Fibroblast of mammary gland (primary cell): ENCODE measurements around the gene STAB1.

Source experiments
- DNase-seq: peaks from one replicate; pipeline ENCODE4 v3.0.0-alpha.2; 2010; ENCODE audit warnings: low read depth
- H3K4me3 ChIP-seq: 2 replicates; pipeline ENCODE4 v1.5.1; 2011; ENCODE audit warnings: low read depth, mild to moderate bottlenecking, low read length, moderate library complexity; ENCODE audit not compliant: control insufficient read depth
- TF ChIP-seq, protein P1 (sequence below): conservative IDR thresholded peaks from 2 replicates; pipeline ENCODE4 v1.5.1; 2011; ENCODE audit warnings: low read depth, low read length, inconsistent platforms; ENCODE audit not compliant: control insufficient read depth, insufficient read depth

STAB1 gene

DNA sequence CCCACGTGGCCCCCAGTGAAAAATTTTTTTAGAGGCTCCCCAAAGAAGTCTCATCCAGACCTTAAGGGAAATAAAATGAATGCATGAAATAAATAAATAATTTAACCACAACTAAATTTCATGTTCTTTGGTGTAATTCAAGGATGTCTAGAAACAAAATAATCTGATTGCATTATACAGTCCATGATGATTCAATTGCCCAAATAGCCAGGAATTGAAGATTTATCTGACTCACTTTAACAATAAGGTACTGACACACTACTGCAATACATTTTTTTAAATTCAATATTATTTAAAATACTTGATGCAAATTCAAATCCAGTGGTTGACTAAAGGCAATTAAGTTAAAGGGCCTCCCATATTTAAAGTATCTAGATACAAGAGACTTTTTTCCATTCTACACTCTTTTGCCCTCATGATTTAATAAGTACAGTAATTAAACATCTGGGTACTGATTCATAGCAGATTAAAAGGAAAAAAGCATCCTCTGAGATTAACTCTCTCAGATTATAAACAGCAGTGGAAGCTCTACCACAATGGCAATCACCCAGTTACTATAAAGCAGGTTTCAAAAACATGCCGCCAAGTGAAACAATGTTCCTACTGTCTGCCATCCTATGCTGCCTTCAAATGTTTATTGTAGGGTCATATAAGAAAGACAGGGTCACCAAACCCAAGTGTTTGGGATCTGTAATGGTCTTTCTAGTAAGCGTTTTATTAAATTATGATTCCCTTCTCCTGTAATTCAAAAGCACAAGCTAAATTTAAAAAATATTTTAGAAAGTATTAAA lies 51.2 kb downstream of the STAB1 start:
- peak; percentile 41 for DNase-seq
- H3K4me3 ChIP-seq = no peak overlapping the region
- TF ChIP-seq, protein P1, sequence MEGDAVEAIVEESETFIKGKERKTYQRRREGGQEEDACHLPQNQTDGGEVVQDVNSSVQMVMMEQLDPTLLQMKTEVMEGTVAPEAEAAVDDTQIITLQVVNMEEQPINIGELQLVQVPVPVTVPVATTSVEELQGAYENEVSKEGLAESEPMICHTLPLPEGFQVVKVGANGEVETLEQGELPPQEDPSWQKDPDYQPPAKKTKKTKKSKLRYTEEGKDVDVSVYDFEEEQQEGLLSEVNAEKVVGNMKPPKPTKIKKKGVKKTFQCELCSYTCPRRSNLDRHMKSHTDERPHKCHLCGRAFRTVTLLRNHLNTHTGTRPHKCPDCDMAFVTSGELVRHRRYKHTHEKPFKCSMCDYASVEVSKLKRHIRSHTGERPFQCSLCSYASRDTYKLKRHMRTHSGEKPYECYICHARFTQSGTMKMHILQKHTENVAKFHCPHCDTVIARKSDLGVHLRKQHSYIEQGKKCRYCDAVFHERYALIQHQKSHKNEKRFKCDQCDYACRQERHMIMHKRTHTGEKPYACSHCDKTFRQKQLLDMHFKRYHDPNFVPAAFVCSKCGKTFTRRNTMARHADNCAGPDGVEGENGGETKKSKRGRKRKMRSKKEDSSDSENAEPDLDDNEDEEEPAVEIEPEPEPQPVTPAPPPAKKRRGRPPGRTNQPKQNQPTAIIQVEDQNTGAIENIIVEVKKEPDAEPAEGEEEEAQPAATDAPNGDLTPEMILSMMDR = no peak

DNA sequence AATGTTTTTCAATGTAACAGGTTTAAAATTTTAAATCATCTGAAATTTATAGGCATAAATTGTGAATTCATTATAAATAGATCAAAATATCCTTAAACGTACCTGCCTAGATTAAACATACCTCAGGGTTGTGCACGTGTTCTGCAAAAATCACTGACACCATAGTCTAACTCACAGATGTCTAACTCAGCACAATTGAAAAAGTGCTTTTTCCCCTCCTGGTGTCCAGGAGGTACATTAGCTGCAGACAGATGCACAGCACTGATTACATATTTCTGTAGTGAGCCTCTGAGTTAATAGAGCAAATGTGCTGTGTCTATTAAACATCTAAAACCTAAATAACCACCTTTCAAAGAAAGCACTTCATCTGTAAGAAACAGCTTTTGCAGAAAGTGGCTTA lies 52.0 kb downstream of the STAB1 start:
- TF ChIP-seq, protein P1 = no peak
- no peak overlapping the region for H3K4me3 ChIP-seq
- no peak for DNase-seq

DNA sequence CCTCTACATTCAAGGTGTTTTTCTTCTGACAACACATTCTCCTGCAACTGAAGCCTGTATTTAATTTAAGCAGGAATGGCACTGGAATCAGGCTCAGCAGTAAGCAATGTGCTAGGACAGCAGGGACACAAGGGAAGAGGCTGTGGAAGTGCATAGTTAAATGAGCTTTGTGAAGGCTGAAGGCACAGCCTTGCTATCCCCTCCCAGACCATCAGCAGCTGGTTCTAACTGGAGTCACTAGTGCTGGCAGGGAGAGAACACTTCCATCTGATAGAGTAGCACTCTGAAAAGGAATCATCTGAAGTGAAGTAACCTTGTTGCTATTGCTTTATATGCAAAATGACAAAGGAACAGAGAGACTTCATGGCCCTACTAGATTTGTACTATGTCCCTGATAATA lies 56.0 kb downstream of the STAB1 start:
- TF ChIP-seq, protein P1 = no peak
- no peak overlapping the region for H3K4me3 ChIP-seq
- no peak for DNase-seq

DNA sequence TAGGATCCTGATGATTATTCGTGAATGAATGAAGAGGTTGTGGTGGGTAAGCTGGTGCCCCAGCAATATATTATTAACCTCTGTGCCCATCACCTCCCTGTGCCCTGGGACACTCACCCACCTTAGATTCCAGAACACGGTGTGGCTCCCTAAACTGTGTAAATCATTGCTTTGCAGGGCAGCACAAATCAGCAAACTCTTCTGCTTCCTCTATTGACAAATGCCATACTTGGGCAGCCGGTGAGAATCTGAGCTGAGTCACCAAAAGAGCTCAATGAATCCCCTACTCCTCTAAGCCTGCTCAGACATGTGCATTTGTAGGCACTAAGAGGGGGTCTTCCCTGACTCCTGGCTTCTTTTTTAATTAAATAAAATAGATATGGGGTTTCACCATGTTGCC lies 57.0 kb downstream of the STAB1 start:
- TF ChIP-seq, protein P1 = no peak
- H3K4me3 ChIP-seq = no peak overlapping the region
- DNase-seq = no peak

DNA sequence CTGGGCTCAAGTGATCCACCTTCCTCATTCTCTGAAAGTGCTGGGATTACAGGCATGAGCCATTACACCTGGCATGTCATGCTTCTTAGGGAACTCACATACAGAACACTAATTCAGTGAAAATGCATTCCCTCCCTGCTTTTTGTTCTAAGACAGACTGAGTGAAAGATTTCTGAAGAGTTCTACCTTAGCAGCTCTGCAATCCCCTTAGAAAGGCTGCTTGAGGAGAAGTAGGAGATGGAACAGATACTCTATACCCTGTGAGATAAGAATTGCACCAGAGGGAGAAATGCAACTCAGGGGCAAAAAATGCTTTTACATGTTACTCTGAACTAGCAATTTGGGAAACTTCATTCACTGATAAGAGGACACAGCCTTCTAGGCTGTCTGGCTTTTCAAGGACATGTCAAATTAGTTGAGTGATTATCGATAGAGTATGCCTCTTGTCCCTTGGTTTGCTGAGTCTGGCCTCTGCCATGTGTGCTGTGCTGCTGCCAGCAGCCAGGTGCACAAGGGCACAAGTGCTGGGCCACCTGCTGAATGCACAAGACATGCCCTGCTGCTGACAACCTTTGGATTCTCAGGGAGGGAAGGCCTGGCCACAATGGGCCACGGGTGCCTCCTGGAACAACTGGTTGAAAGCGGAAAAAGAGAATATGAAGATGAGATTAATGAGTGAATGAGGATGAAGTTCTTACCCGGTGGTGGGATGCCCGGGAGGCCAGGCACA lies 59.1 kb downstream of the STAB1 start:
- TF ChIP-seq, protein P1 = no peak
- DNase-seq = no peak
- H3K4me3 ChIP-seq = no peak overlapping the region

DNA sequence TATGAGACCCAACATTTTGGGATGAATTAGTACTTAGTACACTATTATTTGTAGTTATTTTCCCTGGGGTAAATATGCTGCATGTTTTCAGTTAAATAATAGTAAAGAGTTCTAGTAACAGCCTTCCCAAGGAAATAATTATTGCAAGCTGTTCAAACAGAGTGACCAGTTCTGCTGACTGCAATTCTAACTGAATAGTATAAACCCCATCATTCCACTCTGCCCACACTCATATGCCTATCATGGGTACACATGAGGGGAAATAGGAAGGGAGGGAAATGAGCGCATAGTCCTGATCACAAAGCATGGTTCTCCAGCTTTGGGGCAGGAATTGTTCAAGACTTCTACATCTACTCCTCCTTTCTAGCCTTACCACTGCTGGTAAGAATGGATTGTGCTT lies 59.9 kb downstream of the STAB1 start:
- peak; percentile 62 for DNase-seq
- TF ChIP-seq, protein P1 = no peak
- no peak overlapping the region for H3K4me3 ChIP-seq
